Measurements from ENCODE around the gene ZNF800. TPM values are rescaled to one million over a fixed set of nuclear protein-coding genes. Genes with fewer than 3 reads are reported as not detected.
"Not testable (repeated sequence)": the region's sequence is repeated elsewhere in the genome, so short reads cannot be mapped to it uniquely, and the experiment has no call there.

ZNF800 gene
- total RNA-seq, 1 experiment from 2014 or later, result 25.7 TPM

- no peaks in the 10 kb centered on the region for H3K36me3 ChIP-seq (ENCODE audit: insufficient read depth, low read length, poor library complexity, severe bottlenecking)
- no peak for TF ChIP-seq EZH2 (IDR thresholded peaks at IDR 0.05; ENCODE audit: borderline replicate concordance, low read depth, low read length, poor library complexity, severe bottlenecking)
- TF ChIP-seq CTCF (conservative IDR thresholded peaks at IDR 0.05; ENCODE audit: low read depth, low read length), result peak; percentile 31
- no peaks in the 10 kb centered on the region for H3K4me1 ChIP-seq (ENCODE audit: insufficient read depth, low read length, poor library complexity, severe bottlenecking)
- DNase-seq (ENCODE audit: low spot score), result no peak
- intact Hi-C loops (cut with micrococcal nuclease; ENCODE audit: unreplicated experiment), result no loop called here
- no peaks in the 10 kb centered on the region for H3K9me3 ChIP-seq (ENCODE audit: low read depth, low read length, poor library complexity, severe bottlenecking)
- BruUV-seq (replicated peaks), result no TSS peak
- ChIA-PET CTCF (no interaction called here), POLR2A (ENCODE audit: low non-redundant PET) (no interaction called here)
- no peak overlapping the region for H3K4me3 ChIP-seq (ENCODE audit: low read depth, low read length, poor library complexity, severe bottlenecking)
- H3K27me3 ChIP-seq (replicated peaks; ENCODE audit: insufficient read depth, low read depth, low read length, poor library complexity), result no peaks in the 10 kb centered on the region
- no peak overlapping the region for H3K27ac ChIP-seq (ENCODE audit: low read depth, low read length, poor library complexity, severe bottlenecking)
Measured at GRCh38 chr7:127409629-127410028, 17.1 kb upstream of the ZNF800 start.

GRCh38 chr7:127404286-127405072 lies 12.0 kb upstream of the ZNF800 start:
- no TSS peak for BruUV-seq (replicated peaks)
- no peak for DNase-seq (ENCODE audit: low spot score)
- peaks cover 1% of the 10 kb centered on the region for H3K27me3 ChIP-seq (replicated peaks; ENCODE audit: insufficient read depth, low read depth, low read length, poor library complexity)
- intact Hi-C loops (cut with micrococcal nuclease; ENCODE audit: unreplicated experiment), result no loop called here
- no peaks in the 10 kb centered on the region for H3K9me3 ChIP-seq (ENCODE audit: low read depth, low read length, poor library complexity, severe bottlenecking)
- H3K4me3 ChIP-seq (ENCODE audit: low read depth, low read length, poor library complexity, severe bottlenecking), result no peak overlapping the region
- no peaks in the 10 kb centered on the region for H3K4me1 ChIP-seq (ENCODE audit: insufficient read depth, low read length, poor library complexity, severe bottlenecking)
- TF ChIP-seq EZH2 (IDR thresholded peaks at IDR 0.05; ENCODE audit: borderline replicate concordance, low read depth, low read length, poor library complexity, severe bottlenecking), result no peak
- no peak for TF ChIP-seq CTCF (conservative IDR thresholded peaks at IDR 0.05; ENCODE audit: low read depth, low read length)
- no peaks in the 10 kb centered on the region for H3K36me3 ChIP-seq (ENCODE audit: insufficient read depth, low read length, poor library complexity, severe bottlenecking)
- H3K27ac ChIP-seq (ENCODE audit: low read depth, low read length, poor library complexity, severe bottlenecking), result no peak overlapping the region
- CTCF ChIA-PET, result no interaction called here
- POLR2A ChIA-PET (ENCODE audit: low non-redundant PET), result no interaction called here

- Histone ChIP-seq H3K36me3 (ENCODE audit: insufficient read depth, low read length, poor library complexity, severe bottlenecking) (no peaks in the 10 kb centered on the region), H3K9me3 (ENCODE audit: low read depth, low read length, poor library complexity, severe bottlenecking) (no peaks in the 10 kb centered on the region), H3K27me3 (replicated peaks; ENCODE audit: insufficient read depth, low read depth, low read length, poor library complexity) (peaks cover 6% of the 10 kb centered on the region), H3K4me3 (ENCODE audit: low read depth, low read length, poor library complexity, severe bottlenecking) (no peak overlapping the region), H3K4me1 (ENCODE audit: insufficient read depth, low read length, poor library complexity, severe bottlenecking) (peaks cover 9% of the 10 kb centered on the region), H3K27ac (ENCODE audit: low read depth, low read length, poor library complexity, severe bottlenecking) (no peak overlapping the region)
- no peak for TF ChIP-seq CTCF (conservative IDR thresholded peaks at IDR 0.05; ENCODE audit: low read depth, low read length)
- no peak for TF ChIP-seq EZH2 (IDR thresholded peaks at IDR 0.05; ENCODE audit: borderline replicate concordance, low read depth, low read length, poor library complexity, severe bottlenecking)
- BruUV-seq (replicated peaks), result no TSS peak
- peak; percentile 33 for DNase-seq (ENCODE audit: low spot score)
- intact Hi-C loops (cut with micrococcal nuclease; ENCODE audit: unreplicated experiment), result no loop called here
- ChIA-PET POLR2A (ENCODE audit: low non-redundant PET) (no interaction called here), CTCF (no interaction called here)
Measured at GRCh38 chr7:127396184-127396583, 3.7 kb upstream of the ZNF800 start.

- H3K27ac ChIP-seq (ENCODE audit: low read depth, low read length, poor library complexity, severe bottlenecking); POLR2A ChIA-PET (ENCODE audit: low non-redundant PET); H3K4me3 ChIP-seq (ENCODE audit: low read depth, low read length, poor library complexity, severe bottlenecking); H3K27me3 ChIP-seq (replicated peaks; ENCODE audit: insufficient read depth, low read depth, low read length, poor library complexity); H3K9me3 ChIP-seq (ENCODE audit: low read depth, low read length, poor library complexity, severe bottlenecking); intact Hi-C loops (cut with micrococcal nuclease; ENCODE audit: unreplicated experiment); BruUV-seq (replicated peaks); CTCF ChIA-PET: not testable (repeated sequence)
- H3K36me3 ChIP-seq (ENCODE audit: insufficient read depth, low read length, poor library complexity, severe bottlenecking), result peaks cover 10% of the 10 kb centered on the region
- peak; percentile 56 for DNase-seq (ENCODE audit: low spot score)
- peaks cover 15% of the 10 kb centered on the region for H3K4me1 ChIP-seq (ENCODE audit: insufficient read depth, low read length, poor library complexity, severe bottlenecking)
Measured at GRCh38 chr7:127395104-127395503, 2.6 kb upstream of the ZNF800 start.

All from A673 (cell line).